HFFc6 (cell line): Measurements from ENCODE around the gene ACBD3. TPM values are rescaled to one million over a fixed set of nuclear protein-coding genes. Genes with fewer than 3 reads are reported as not detected.
"Not testable (repeated sequence)": the region's sequence is repeated elsewhere in the genome, so short reads cannot be mapped to it uniquely, and the experiment has no call there.

Experiments
- DNase-seq: peaks from one replicate; pipeline ENCODE4 v3.0.0-alpha.2; 2018
- H3K27ac Mint-ChIP-seq: 2 replicates; pipeline ENCODE4 v1.8.0; 2020; ENCODE audit warnings: mild to moderate bottlenecking, mixed read lengths
- H3K27me3 Mint-ChIP-seq: 2 replicates; pipeline ENCODE4 v1.8.0; 2021; ENCODE audit warnings: mild to moderate bottlenecking, moderate library complexity, mixed read lengths; ENCODE audit not compliant: insufficient read depth
- H3K36me3 Mint-ChIP-seq: 2 replicates; pipeline ENCODE4 v1.8.0; 2021; ENCODE audit warnings: low read depth, mixed read lengths
- H3K4me1 Mint-ChIP-seq: 2 replicates; pipeline ENCODE4 v1.8.0; 2020; ENCODE audit warnings: low read depth, mixed read lengths
- H3K4me3 Mint-ChIP-seq: 2 replicates; pipeline ENCODE4 v1.8.0; 2020; ENCODE audit warnings: mild to moderate bottlenecking, moderate library complexity, mixed read lengths
- H3K9me3 Mint-ChIP-seq: 2 replicates; pipeline ENCODE4 v1.8.0; 2020; ENCODE audit warnings: mild to moderate bottlenecking, mixed read lengths
- CTCF ChIP-seq: fragments of 200-600 bp; sonication (generic); IDR thresholded peaks from 2 replicates; pipeline ENCODE4 v1.5.0; 2021; ENCODE audit warnings: antibody characterized with exemption, mild to moderate bottlenecking
- total RNA-seq, 6 experiments: library from RNA; stranded (reverse); fragmentation: NEBNext Ultra II Directional; extraction: Animal tissue kit (Norgen Biotek cat#: 25700); gene quantifications; 2 replicates in 1 of 6; 3 replicates in 5 of 6; pipeline ENCODE4 v1.2.3, GENCODE V29; 2021

Gene ACBD3
- total RNA-seq, 6 experiments from 2014 or later = 63.9 to 72.8 (median 70.5) TPM

DNA sequence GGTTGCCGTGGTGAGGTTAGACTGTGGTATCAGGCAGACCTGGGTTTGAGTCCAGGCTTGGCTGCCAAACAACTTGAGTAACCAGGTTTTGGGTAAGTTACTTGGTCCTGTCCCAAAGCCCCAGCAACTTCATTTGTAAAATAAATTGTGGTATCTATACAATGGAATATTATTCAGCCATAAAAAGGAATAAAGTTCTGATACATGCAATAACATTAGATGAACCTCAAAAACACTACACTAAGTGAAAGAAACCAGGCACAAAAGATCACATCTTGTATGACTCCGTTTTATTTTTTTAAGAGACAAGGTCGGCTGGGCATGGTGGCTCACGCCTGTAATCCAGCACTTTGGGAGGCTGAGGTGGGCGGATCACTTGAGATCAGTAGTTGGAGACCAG lies 20.5 kb upstream of the ACBD3 start:
- Mint-ChIP-seq H3K36me3 (no peaks in the 10 kb centered on the region), H3K9me3 (no peaks in the 10 kb centered on the region), H3K27me3 (peaks cover 19% of the 10 kb centered on the region), H3K4me1 (no peaks in the 10 kb centered on the region), H3K4me3 (no peak overlapping the region), H3K27ac (no peak overlapping the region)
- no peak for TF ChIP-seq CTCF
- no peak for DNase-seq

- Mint-ChIP-seq H3K36me3 (no peaks in the 10 kb centered on the region), H3K4me3 (no peak overlapping the region), H3K9me3 (no peaks in the 10 kb centered on the region), H3K27ac (no peak overlapping the region), H3K4me1 (no peaks in the 10 kb centered on the region), H3K27me3 (peaks cover 13% of the 10 kb centered on the region)
- no peak for DNase-seq
- no peak for TF ChIP-seq CTCF
Measured at GRCh38 chr1:226204198-226204597, 17.7 kb upstream of the ACBD3 start.

GRCh38 chr1:226203655-226204054 lies 17.1 kb upstream of the ACBD3 start:
- H3K27me3 Mint-ChIP-seq = peaks cover 12% of the 10 kb centered on the region
- no peaks in the 10 kb centered on the region for H3K36me3 Mint-ChIP-seq
- TF ChIP-seq CTCF = no peak

GRCh38 chr1:226203240-226203639 lies 16.7 kb upstream of the ACBD3 start:
- H3K9me3 Mint-ChIP-seq = no peaks in the 10 kb centered on the region
- no peak overlapping the region for H3K4me3 Mint-ChIP-seq
- no peaks in the 10 kb centered on the region for H3K4me1 Mint-ChIP-seq
- TF ChIP-seq CTCF = no peak
- H3K27ac Mint-ChIP-seq = no peak overlapping the region
- H3K36me3 Mint-ChIP-seq = no peaks in the 10 kb centered on the region
- H3K27me3 Mint-ChIP-seq = peaks cover 9% of the 10 kb centered on the region
- no peak for DNase-seq

More at GRCh38 chr1:226203655-226204054, 17.1 kb upstream of the ACBD3 start:
- Mint-ChIP-seq H3K4me3 (no peak overlapping the region), H3K9me3 (no peaks in the 10 kb centered on the region), H3K27ac (no peak overlapping the region), H3K4me1 (no peaks in the 10 kb centered on the region)
- DNase-seq = no peak

- H3K4me1 Mint-ChIP-seq, DNase-seq, H3K36me3 Mint-ChIP-seq, H3K9me3 Mint-ChIP-seq, H3K4me3 Mint-ChIP-seq, H3K27me3 Mint-ChIP-seq, H3K27ac Mint-ChIP-seq: not testable (repeated sequence)
Measured at GRCh38 chr1:226202666-226203065, 16.1 kb upstream of the ACBD3 start.

DNA sequence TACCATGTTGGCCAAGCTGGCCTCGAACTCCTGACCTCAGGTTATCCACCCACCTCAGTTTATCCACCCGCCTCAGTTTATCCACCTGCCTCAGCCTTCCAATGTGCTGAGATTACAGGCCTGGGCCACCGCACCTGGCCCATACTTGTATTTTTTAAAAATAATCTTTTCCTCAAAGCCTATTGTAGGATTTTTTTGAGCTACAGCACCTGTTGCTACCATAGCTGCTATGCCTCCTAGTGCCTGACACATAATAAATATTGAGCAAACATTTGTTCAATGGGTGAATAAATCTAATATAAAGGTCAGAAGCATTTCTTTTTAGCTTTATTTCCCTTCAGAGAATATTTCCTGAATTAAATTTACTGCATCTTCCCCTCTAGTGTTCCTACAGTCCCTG lies 15.7 kb upstream of the ACBD3 start:
- Mint-ChIP-seq H3K9me3 (no peaks in the 10 kb centered on the region), H3K27me3 (peaks cover 4% of the 10 kb centered on the region), H3K4me3 (no peak overlapping the region), H3K36me3 (no peaks in the 10 kb centered on the region), H3K4me1 (no peaks in the 10 kb centered on the region), H3K27ac (no peak overlapping the region)
- TF ChIP-seq CTCF = no peak
- no peak for DNase-seq
